ENCODE data around the gene GALNT8.
A peak's percentile ranks its signal among the peaks of the same experiment; 100 is the strongest.
"Not testable (repeated sequence)": the region's sequence is repeated elsewhere in the genome, so short reads cannot be mapped to it uniquely, and the experiment has no call there.

Gene GALNT8

DNA sequence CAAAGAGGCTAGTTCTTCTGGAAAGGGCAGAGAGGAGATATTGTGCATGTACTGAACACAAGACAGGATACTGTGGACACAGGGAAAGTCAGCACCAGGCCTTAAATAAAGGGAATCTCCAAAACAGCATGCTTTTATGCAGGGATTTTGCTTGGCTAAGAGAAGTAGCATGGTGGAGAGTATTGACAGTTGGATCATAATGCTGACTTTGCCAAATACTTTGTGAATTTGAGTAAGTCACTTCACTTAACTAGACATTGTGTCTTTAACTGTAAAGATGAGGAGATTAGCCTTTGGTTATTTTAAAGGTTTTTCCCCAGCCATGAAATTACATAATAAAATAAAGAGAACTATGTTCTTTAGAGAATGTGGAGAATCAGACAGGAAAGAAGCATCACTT is 24.5 kb downstream of the GALNT8 start:
- no peak for DNase-seq (ENCODE audit: low read depth)

DNA sequence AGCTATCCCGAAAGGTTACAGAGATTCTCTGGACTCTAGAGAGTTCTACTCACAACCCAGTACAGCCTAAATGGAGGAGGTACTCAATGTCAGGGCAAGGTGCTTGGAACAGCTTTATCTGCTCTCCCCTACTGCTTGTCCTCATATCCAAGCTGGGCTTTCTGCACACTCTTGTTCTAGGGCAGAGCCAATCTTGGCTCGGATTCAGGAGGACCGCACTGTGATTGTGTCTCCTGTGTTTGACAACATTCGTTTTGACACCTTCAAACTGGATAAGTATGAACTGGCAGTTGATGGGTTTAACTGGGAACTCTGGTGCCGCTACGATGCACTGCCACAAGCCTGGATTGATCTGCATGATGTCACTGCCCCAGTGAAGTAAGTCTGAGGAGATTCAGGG is 25.0 kb downstream of the GALNT8 start:
- no peak for DNase-seq (ENCODE audit: low read depth)

DNA sequence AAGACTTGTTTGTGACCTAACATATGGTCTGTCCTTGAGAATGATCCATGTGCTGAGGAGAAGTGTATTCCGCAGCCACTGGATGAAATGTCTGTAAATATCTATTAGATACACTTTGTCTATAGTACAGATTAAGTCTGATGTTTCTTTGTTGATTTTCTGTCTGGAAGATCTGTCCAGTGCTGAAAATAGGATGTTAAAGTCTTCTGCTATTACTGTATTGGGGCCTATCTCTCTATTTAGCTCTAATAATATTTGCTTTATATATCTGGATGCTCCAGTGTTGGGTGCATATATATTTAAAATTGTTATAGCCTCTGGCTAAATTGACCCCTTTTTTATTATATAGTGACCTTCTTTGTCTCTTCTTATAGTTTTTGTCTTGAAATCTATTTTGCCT is 31.5 kb downstream of the GALNT8 start:
- DNase-seq (ENCODE audit: low read depth): not testable (repeated sequence)

DNA sequence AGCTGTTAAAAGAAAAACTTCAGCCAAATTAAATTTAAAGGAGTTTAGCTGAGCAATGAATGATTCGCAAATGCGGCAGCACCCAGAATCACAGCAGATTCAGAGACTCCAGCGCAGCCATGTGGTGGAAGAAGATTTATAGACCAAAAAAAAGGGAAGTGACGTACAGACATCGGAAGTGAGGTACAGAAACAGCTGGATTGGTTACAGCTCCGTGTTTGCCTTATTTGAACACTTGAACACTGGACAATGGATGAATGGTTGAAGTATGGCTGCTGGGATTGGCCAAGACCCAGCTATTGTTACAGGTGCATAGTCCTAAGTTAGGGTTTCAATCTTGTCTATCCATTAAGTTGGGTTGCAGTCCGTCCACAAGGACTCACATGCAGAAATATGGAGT is 42.6 kb downstream of the GALNT8 start:
- DNase-seq (ENCODE audit: low read depth): no peak

DNA sequence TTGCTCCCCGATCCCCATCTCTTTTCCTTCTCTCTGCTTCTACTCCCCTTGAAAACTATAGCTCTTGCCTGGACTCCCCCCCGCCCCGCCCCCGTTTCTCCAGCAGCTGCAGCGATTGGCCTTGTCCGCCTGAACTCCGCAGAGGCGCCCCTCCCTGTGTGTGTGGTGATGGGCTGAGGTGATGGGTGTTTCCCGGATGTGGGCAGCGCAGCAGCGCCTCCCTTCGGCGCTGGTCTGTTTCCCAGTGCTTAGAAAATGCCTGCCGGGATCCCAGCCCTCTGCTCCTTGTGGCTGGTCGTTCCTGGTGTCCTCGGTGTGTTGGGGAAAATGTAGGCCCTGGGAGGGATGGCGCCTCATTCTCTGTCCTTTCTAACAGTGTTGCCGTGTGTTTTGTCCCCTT is 43.3 kb downstream of the GALNT8 start:
- DNase-seq (ENCODE audit: low read depth): no peak

DNA sequence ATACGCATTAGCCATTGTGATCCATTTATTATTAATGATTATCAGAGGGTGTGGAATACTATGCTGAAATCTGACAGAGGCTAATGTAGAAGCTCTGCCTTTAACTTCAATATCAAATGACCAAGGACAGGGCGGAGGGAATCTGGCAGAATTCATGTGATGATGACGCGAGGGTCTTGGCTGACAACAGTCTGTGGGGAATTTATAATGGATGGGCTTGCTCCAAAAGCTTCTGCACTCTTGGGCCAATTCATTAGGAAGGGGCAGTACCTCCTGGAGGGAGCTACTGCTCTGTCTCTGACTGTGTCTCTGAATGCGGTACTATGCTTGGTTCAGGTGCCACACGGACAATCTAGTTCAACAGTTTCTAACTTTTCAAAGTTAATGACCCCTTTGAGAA is 46.2 kb downstream of the GALNT8 start:
- no peak for DNase-seq (ENCODE audit: low read depth)

DNA sequence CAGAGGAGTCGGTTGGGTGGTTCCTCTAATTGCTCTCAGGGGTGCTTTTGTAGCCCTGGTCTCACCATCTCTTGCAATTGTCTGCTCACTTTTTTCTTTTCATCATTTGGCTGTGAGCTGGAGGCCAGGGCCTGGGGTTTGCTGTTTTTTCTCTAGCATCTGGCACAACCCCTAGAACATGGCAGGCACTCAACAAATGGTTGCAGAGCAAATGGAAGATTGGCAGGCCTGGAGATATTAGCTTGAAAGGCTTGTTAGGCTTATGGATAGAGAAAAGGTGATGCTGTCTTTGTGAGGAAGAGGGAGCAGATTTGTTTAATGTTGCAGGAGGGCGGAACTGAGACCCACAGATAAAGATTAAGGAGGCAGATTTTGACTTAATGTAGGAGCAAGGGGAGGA is 47.0 kb downstream of the GALNT8 start:
- no peak for DNase-seq (ENCODE audit: low read depth)

DNA sequence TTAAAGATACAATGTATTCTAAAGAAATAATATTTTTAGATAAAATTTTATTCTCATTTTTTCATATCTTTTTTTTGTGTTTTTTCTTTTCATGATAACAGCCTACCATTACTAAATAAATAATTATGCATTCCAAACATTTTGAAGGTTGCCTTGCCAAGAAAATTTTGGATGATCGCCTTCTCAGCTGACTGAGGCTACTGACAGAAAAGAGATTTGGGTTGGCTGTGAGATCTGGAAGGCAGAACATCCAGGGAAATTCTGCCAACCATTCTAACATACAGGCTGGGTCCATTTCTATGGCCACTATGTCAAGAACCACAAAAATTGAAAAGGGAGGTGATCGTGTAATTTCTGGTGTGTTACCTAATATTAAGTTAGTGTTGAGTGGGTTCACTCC is 48.1 kb downstream of the GALNT8 start:
- DNase-seq (ENCODE audit: low read depth): no peak

DNA sequence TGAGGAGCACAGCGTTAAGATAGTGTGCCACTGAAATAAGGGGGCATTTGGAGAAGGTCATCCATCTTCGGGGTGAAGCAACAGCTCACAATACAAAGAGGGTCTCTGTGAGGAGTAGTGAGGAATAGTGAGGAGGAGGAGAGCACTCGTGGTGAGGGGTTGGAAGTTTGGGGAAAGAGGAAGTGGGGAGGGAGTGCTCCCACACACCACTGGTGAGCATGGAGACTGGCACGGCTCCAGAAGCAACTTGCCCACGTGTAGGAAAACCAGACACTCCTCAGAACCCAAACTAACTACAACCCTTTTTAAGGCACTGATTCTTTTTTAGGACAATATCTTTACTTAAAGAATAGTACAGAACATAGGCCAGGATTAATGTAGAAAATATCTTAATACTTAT is 48.9 kb downstream of the GALNT8 start:
- DNase-seq (ENCODE audit: low read depth): no peak

DNA sequence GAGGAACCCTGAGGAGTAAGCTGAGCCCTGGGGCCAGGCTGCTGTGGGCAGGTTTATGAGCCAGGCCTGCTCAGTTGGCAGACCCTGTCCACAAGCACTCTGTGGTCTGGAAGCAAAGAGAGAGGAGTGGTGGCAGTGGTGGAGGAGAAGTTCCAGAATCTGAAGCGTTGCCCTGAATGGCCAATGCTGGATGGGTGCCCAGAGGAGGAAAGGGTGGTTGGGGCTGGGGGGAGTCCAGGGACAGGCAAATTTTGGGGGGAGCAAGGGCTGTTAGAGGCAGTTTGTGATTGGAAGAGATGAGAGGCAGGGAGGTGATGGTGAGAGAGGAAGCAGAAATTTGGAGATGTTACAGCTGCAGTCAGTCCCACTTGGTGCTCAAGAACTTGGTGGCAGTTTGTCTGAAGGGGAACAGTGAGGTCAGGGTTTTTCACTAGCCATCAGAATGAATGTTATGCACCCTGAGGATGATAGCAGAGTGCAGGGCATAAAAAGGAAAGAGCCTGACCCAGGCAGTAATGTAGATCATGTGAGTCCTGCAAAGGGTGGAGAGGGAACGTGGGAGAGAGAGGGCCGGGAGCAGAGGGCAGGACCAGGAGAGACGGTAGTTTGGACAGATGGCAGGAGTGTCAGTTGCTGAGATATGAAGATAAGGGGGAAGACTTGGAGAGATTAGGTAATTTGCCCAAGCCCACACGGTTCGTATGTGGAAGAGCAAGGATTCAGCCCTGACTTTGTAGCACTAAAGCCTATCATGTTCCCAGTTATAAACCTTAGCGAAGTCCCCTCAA is 51.2 kb downstream of the GALNT8 start:
- DNase-seq (ENCODE audit: low read depth): no peak

DNA sequence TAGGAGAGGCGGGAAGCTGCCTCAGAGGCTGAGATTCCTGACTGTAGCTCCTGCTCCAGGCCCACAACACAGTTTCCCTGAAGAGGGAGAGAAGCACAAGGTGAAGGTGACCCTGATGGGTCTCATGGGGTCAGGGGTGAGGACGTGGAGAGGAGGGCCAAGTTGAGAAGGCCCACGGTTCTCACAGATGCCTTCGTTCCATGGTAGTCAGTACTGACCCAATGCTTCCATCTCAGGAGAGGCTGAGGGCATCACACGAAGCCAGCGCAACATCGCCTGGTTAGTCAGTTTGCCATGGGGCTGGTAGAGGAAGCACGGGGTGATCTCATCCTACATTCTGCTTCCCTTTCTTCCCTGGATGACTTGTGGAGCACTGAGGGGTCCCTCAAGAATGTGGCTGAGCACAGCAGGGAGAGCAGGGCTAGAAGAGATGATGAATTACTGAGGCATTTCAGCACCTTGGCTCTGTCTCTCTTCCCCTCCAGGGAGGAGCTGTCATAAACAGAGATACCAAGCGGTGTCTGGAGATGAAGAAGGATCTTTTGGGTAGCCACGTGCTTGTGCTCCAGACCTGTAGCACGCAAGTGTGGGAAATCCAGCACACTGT is 51.9 kb downstream of the GALNT8 start:
- peak; percentile 8 for DNase-seq (ENCODE audit: low read depth)

DNA sequence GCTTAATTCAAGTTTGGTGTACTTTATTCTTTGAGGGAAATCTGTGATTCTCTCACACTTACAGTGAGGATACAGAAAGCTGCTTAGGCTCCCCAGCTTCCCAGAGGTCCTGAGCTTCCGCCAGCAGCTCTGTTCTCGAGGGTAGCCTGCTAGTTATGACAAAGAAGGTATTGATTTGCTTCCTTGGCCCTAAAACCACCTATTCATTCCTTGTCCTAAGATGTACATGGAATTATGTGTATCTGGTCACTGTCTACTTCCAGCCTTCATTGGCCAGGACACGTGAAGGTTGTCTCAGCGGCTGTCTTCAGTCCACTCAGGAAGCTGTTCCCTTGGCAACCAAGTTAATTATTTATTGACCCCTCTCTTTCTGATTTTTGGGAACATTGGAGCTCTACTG is 55.7 kb downstream of the GALNT8 start:
- no peak for DNase-seq (ENCODE audit: low read depth)

DNA sequence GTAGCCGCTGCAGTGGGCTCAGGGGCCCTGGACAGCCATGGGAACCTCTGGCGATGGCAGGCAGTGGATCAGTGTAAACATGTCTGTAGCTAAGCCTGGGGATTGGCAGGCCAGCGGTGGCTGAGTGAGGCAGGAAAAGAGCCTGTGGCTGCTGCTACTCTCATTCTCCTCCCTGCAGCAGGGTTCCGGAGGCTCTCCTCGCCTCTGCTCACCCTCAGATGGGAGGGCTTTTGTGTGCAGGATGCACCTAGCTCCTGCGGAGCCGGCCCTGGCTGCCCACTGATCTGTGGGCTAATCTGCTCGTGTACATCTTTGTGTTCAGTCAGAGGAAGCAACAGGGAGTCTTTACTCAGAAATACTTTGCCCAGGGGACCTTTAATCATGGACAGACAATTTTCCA is 59.5 kb downstream of the GALNT8 start:
- DNase-seq (ENCODE audit: low read depth): no peak

DNA sequence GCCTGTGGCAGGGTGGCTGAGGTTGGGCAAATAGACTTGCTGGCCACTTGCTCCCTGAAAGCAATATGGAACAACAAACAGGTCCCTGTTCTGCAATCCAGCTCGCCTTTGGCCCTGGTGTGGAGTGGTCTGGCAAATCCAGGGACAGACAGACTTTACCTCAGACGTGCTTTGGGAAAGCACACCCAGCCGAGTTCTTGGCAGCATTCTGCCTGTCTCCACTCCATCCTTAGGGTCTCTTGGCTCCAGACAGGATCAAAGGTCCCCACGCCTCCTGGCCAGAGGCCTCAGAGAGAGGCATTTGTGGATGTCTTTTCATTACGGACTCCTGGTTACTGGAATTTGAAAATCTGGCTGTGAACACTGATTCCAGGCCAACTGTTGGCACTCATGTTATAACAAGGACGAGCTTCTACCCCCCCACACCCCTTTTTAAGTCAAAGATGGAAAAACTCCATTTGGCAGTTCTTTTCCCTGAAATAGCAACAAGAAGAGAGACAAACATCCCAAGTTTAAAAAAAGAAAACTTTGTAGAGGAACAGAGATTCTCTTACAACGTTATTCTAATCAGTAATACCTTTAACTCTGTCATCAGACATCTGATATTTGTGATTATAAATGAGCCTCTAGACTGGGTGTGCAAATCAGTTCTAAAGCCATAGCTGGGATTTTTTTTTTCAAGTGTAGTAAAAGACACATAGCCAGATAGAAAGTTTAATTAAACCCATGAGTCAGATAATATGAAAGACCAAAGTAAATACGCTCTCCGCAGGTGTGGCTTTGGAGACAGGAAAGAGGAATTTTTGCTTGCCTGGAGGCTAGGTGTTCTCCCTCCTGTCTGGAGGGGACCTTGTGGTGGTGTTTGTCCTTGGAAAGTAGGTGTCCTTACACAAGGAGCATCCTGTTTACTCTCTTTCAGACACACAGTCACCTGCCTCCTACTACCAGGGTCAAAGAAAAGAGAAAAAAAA is 60.7 kb downstream of the GALNT8 start:
- DNase-seq (ENCODE audit: low read depth): no peak

DNA sequence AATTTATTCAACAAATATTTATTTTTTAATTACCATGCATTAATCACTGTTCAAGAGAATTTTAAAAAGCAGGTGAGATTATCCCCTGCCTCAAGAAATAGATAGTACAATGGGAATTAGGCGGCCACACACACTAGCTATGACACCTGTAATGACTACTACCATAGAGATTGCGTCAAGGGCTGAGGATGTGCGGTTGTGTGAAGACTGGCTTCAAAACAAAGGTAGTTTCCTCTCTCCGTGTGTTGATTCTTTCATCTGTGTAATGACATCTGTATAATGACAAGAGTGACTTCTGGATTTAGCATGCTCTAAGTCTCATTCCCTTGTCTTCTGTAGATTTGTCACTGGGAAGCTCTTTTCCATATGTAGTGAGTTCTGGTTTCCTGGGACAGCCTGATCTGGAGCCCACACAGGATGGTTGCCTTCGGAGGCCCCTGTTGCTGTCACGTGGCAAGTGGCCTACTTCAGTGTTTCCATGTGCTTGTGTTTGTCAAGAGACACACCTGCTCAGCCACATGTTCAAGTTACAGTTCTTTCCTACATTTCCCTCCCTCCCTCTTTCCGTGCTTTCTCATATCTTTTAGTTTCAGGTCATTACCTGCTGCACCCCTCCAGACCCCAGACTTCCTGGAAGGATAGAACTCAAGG is 64.3 kb downstream of the GALNT8 start:
- DNase-seq (ENCODE audit: low read depth): no peak

DNA sequence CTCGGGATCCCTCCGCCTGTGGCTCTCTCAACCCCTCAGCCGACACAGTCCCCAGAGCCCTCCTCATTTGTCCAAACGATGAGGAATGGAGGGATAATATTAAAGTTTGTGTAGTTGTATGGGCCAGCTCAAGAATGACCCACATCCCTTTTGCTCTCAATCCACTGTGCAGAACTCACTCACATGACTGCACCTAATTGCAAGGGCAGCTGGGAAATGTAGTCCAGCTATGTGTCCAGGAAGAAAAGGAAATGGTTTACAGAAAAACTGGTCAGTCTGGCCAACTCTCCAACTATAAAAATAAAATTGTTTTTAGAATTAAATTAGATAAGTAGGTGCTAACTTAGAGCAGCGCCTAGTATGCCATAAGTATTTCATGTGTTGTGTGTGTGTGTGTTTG is 66.6 kb downstream of the GALNT8 start:
- DNase-seq (ENCODE audit: low read depth): no peak

DNA sequence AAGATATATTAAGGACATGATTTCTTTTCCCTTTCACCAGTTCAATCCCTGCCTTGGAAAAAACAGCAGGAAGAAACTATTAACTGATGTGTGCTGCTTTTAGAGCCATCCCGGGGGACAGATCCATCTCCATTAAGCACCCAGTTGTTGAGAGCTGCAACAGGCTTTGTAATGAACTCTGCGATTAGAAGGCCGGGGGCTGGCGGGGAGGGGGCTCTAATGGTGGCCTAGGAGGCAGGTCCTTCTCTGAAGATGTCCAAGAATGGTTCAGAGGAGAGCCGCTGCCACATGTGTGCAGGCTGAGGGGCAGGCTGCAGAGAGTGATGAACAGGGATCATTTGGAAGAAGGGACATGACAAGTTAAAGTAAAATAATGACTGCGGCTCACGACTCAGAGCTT is 67.8 kb downstream of the GALNT8 start:
- no peak for DNase-seq (ENCODE audit: low read depth)

DNA sequence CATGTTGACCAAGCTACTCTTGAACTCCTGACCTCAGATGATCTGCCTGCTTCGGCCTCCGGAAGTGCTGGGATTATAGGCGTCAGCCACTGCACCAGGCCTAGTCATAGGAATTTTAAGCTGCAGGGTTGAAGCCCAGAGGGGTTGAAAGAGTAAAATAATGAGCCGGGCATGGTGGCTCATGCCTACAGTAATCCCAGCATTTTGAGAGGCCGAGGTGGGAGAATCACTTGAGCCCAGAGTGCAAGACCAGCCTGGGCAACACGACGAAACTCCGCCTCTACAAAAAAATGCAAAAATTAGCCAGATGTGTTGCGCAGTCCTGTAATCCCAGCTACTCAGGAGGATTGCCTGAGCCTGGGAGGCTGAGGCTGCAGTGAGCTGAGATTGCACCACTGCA is 69.6 kb downstream of the GALNT8 start:
- no peak for DNase-seq (ENCODE audit: low read depth)

DNA sequence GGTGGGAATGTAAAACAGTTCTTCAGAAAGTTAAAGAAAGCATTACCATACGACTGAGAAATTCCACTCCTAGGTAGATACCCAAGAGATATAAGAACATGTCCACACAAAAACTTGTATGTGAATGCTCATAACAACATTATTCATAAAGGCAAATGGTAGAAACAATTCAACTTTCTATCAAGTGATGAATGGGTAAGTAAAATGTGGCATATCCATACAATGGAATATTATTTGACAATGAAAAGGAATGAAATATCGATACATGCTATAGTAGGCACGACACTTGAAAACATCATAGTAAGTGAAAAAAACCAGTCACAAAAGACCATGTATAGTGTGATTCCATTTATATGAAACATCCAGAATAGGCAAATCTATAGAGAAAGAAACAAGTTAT is 71.3 kb downstream of the GALNT8 start:
- DNase-seq (ENCODE audit: low read depth): no peak

DNA sequence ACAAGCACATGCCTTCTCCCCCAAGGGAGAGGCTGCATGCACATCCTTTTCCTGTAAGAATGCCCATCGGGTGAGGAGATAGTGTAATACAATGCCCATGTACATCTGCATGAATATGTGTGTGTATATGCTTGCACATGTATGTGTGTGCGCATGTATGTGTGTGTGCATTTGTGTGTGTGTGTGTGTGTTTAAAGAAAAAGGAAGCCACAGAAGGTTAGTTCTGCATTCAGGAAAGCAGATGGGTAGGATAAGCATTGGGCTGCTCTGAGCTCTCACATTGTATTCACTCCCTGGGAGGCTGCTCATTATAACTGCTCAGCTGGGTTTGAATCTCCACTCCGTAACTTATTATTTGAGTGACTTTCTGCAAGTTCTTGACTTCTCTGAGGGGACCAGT is 74.3 kb downstream of the GALNT8 start:
- no peak for DNase-seq (ENCODE audit: low read depth)

DNA sequence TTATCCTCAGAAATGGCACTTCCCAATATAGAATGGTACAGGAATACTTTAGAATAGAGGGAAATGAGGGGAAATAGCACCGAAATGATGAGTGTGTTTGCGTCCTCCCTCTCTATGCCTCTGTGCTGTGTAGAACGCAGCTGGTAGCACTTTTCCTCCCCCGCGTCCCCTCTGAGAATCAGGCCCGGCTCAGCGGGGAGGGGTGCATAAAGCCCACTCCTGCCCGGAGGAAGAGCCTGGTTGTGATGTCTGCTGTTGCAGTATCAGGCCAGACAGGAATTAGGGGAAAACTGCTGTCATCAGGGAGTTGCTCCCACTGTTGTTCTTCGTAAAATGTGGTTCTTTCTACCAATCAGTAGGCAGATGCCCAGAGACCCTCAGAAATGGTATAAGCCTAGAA is 76.0 kb downstream of the GALNT8 start:
- no peak for DNase-seq (ENCODE audit: low read depth)

DNA sequence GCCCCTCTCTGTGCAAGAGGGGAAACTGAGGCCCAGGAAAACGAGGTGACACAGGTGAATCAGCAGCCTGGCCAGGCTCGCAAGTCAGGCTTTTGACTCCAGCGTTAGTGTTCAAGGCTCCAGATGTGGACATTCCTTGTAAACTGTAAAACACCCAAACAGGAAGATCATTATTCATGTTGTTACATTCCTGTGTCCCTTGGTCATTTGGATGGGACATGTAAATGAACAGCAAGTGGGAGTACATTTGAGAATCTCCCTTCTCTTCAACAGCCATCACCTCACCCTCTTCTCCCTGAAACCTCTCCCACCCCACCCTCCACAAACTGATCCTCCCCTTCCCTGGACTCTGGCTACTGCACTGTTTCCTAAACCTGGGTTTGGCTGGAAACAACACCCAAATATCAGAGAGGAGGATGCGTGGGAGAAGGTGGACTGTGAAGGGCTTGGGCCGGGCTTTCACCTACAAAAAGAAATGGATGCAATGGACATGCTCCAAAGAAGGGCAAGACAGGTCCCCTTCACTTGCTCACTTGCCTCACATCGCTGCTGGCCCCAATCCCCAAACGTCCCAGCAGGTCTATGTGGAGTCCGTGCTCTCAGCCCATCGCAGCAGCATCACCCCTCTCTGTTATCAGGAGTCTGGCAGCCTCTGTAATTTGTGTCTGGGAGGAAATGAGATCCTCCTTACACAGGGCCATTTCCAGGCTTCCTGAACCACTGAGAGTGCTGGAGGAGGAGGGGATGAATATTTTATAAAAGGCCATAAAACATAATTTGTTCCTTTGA is 76.7 kb downstream of the GALNT8 start:
- no peak for DNase-seq (ENCODE audit: low read depth)
